HG02981 (cell line): ENCODE measurements around the gene NUTF2.

Source experiments
- ATAC-seq: cut with Tn5 transposase; IDR thresholded peaks from one replicate; pipeline ENCODE4 v1.9.1; 2021; ENCODE audit warnings: mild to moderate bottlenecking, moderate library complexity; ENCODE audit not compliant: unreplicated experiment

The NUTF2 gene

GRCh38 chr16:67917140-67917851, 70.6 kb downstream of the NUTF2 start:
- no peak for ATAC-seq

DNA sequence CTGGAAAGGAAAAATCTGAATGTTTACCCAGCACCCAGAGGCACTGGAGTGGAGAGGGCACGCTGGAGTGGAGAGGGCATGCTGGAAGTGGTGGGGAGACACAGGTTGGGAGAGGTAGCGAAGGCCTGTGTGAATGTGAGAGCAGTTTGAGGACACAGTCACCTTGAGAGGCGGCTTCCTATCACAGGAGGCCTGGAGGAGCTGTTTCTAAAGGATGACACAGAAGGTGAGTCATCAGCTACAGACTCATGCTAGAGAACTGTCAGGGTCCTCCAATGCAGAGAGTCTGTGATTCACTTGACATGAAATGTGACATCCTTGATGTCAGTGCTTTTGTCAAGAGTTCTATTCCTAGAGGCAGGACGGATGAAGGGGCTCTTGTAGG, 71.1 kb downstream of the NUTF2 start:
- no peak for ATAC-seq

GRCh38 chr16:67919622-67920221, 73.0 kb downstream of the NUTF2 start:
- no peak for ATAC-seq
